ENCODE data around the gene NISCH. TPM values are rescaled to one million over a fixed set of nuclear protein-coding genes. Genes with fewer than 3 reads are reported as not detected.
A peak's percentile ranks its signal among the peaks of the same experiment; 100 is the strongest.

Gene NISCH
- total RNA-seq = 58.3 TPM

DNA sequence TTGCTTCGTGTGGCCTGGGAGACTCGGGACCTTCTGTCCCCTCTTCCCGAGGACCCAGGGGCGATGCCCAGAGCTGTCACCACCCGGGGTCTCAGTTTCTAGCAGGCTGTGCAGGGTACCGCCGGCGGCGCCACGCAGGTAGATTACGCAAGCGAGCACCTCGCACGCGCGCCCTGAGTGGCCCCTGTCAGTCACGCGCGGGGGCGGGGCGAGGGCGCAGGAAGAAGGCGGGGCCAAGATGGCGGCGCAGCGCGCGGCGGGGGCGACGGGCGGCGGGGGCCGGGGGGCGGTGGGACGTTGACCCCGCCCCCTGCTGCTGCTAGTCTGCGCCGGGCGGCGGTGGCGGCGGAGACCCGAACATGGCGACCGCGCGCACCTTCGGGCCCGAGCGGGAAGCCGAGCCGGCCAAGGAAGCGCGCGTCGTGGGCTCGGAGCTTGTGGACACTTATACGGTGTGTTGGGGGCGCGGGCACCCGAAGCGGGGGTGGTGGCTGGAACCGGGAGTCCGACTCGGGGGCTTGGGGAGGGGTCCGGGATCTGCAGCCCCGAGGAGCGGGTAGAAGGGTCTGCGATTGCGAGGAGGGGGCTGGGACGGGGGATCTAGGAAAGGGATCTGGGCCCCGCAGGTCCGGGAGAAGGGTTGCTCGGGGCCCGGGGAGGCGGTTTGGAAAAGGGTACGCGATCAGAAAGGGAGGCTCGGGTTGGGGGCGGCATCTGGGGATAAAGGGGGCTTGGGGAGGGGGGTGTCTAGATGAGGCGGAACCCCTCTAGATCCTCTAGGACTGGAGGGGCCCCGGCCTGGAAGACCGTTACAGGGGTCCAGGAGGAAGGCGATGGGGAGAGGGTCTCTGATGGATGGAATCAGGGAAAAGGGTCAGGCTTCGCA is at the start of gene NISCH:
Gene NISCH, plus strand, starts transcription at position 322 of the 886 bp plus-strand sequence. Its CDS starts 38 bp downstream, at position 360.
- peaks cover 12 to 14% of the 10 kb centered on the region in 2 donors for H3K4me1 ChIP-seq
- H3K27me3 ChIP-seq = no peaks in the 10 kb centered on the region
- TF ChIP-seq, protein P1, sequence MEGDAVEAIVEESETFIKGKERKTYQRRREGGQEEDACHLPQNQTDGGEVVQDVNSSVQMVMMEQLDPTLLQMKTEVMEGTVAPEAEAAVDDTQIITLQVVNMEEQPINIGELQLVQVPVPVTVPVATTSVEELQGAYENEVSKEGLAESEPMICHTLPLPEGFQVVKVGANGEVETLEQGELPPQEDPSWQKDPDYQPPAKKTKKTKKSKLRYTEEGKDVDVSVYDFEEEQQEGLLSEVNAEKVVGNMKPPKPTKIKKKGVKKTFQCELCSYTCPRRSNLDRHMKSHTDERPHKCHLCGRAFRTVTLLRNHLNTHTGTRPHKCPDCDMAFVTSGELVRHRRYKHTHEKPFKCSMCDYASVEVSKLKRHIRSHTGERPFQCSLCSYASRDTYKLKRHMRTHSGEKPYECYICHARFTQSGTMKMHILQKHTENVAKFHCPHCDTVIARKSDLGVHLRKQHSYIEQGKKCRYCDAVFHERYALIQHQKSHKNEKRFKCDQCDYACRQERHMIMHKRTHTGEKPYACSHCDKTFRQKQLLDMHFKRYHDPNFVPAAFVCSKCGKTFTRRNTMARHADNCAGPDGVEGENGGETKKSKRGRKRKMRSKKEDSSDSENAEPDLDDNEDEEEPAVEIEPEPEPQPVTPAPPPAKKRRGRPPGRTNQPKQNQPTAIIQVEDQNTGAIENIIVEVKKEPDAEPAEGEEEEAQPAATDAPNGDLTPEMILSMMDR (IDR thresholded peaks at IDR 0.05) = no peak
- DNase-seq (ENCODE audit: low spot score in 2 of 2) = peak; percentile 46 to 95
- H3K36me3 ChIP-seq = peaks cover 22 to 24% of the 10 kb centered on the region in 2 donors
- peak within 1 kb of the TSS; percentile 89 to 94 for H3K27ac ChIP-seq
- no peaks in the 10 kb centered on the region for H3K9me3 ChIP-seq
- intact Hi-C loops (cut with DNase I) = loop anchor here (2.0 to 10.0 kb wide), 2 partner anchors 81 to 229 kb away; partner anchors contain the start of genes GNL3, PBRM1 and UQCC5
- H3K4me3 ChIP-seq = peak within 1 kb of the TSS; percentile 93 to 94

DNA sequence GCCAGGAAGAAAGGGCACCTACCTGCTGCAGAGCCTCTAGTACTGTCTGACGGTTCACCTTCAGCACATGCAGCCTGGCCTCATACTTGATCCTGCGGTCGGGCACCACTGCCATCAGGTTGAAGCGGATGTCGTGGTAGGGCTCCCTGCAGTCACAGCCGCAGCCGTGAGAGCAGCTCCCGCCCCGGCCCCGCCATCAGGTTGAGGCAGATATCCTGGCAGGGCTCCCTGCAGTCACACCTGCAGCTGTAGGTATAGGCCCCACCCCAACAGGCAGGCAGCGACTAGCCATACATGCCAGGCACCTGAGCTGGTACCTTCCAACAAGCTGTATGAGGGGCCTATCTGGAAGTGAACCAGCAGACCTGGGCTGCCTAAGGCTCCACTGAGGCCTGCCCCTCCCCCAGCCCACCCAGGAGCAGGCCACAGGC is 49.2 kb upstream of the NISCH start:
- Histone ChIP-seq H3K27ac (no peak overlapping the region), H3K36me3 (peaks cover 66% of the 10 kb centered on the region in 2 donors), H3K4me3 (no peak overlapping the region), H3K4me1 (peaks cover 8 to 12% of the 10 kb centered on the region in 2 donors), H3K27me3 (no peaks in the 10 kb centered on the region), H3K9me3 (no peaks in the 10 kb centered on the region)
- TF ChIP-seq, protein P1 (IDR thresholded peaks at IDR 0.05) = no peak
- intact Hi-C loops (cut with DNase I) = loop anchor here (5.0 to 10.0 kb wide), 2 partner anchors 129 to 171 kb away; partner anchors contain the start of genes TWF2 and WDR82
- DNase-seq (ENCODE audit: low spot score in 2 of 2) = no peak

DNA sequence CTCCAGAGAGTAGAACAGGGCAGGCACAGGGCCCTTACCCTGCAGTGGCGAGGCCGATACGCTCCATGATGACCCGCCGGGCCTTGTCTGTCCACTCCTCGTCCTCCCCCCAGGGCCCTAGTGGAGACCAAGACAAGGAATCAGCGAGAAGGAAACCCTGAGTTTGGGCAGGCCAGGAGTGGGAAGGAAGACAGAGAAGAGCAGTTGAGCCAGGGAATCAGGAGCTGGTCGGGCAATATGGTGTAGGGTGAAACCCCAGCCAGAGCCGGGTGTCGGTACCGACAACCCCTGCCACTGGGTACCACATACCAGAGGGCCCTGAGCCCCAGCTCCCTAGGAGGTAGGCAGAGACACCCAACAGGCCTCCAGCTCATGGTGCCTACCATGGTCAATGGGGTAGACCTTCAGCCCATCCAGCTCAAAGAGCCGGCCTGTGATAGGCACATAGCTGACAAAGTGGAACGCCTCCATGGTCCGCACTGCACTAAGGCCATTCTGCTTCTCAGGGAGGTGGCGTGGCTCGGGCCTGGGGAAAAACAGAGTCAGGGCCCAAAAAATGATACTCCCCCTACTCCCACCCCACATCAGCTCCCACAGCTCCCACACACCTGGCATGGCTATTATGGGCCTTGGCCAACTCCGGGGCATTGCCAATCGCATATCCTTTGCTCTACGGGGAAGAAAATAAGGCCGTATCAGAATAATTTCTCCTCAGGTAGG is 48.5 kb upstream of the NISCH start:
- no peak for DNase-seq (ENCODE audit: low spot score in 2 of 2)
- TF ChIP-seq, protein P1 (IDR thresholded peaks at IDR 0.05) = no peak
- intact Hi-C loops (cut with DNase I) = loop anchor here (5.0 to 10.0 kb wide), 2 partner anchors 130 to 172 kb away; partner anchors contain the start of genes TWF2 and WDR82
- Histone ChIP-seq H3K36me3 (peaks cover 59% of the 10 kb centered on the region in 2 donors), H3K9me3 (no peaks in the 10 kb centered on the region), H3K27me3 (no peaks in the 10 kb centered on the region), H3K4me1 (peaks cover 15 to 19% of the 10 kb centered on the region in 2 donors), H3K4me3 (no peak overlapping the region), H3K27ac (no peak overlapping the region)

DNA sequence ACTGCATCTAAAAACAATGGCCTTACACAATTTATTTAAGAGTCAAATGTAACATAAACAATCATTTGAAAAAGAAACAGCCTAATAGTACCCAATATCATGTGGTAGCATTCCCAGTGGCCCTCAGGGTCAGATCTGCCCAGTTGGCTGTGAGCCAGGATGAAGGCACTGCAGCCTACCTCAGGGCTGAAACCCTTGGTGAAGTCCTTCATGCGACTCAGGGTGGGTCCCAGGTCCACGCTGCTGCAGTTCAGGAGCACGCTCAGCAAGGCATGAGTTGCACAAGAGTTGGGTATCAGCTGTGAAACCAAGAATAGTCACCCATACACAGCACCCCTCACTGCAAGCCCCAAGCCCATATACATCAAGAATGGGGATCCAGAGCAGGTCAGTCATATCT is 47.6 kb upstream of the NISCH start:
- intact Hi-C loops (cut with DNase I) = loop anchor here (5.0 to 10.0 kb wide), 2 partner anchors 130 to 173 kb away; partner anchors contain the start of genes TWF2 and WDR82
- peaks cover 50 to 51% of the 10 kb centered on the region in 2 donors for H3K36me3 ChIP-seq
- no peak for DNase-seq (ENCODE audit: low spot score in 2 of 2)
- H3K4me1 ChIP-seq = peaks cover 15 to 27% of the 10 kb centered on the region in 2 donors
- TF ChIP-seq, protein P1 (IDR thresholded peaks at IDR 0.05) = no peak
- no peaks in the 10 kb centered on the region for H3K27me3 ChIP-seq
- no peaks in the 10 kb centered on the region for H3K9me3 ChIP-seq
- no peak overlapping the region for H3K4me3 ChIP-seq
- H3K27ac ChIP-seq = no peak overlapping the region

DNA sequence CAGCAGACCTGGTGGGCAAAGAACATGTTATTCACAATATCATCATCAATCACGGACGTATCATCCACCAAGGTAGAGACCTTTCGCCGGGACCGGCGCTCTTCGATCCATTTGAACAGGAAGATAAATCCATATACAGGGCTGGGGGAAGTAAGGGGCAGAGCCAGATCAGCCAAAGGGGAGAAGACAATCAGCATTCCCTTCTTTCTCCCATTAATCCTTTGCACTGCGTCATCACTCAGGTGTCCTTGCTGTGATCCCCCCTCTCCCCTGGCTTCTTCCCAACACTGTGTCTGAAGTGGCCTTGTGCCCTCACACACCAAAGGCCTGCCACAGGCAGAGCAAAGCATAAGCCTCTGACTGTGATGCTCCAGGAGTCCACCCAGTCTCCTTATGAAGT is 46.9 kb upstream of the NISCH start:
- Histone ChIP-seq H3K9me3 (no peaks in the 10 kb centered on the region), H3K4me3 (peak overlapping the region in 1 of 2 donors; percentile 99), H3K27me3 (no peaks in the 10 kb centered on the region), H3K27ac (peak overlapping the region in 1 of 2 donors; percentile 100), H3K36me3 (peaks cover 43 to 44% of the 10 kb centered on the region in 2 donors), H3K4me1 (peaks cover 15 to 30% of the 10 kb centered on the region in 2 donors)
- intact Hi-C loops (cut with DNase I) = loop anchor here (5.0 to 10.0 kb wide), 2 partner anchors 131 to 174 kb away; partner anchors contain the start of genes TWF2 and WDR82
- TF ChIP-seq, protein P1 (IDR thresholded peaks at IDR 0.05) = no peak
- DNase-seq (ENCODE audit: low spot score in 2 of 2) = no peak
